ENCODE measurements around the gene EPS8. TPM values are rescaled to one million over a fixed set of nuclear protein-coding genes. Genes with fewer than 3 reads are reported as not detected.

Gene EPS8
- polyA plus RNA-seq, 1 of the 3 experiments (the other 2 are of a cell fraction): 19.8 TPM

GRCh38 chr12:15670756-15671155 is 118.4 kb downstream of the EPS8 start (continued):
- TF ChIP-seq RXRA (IDR thresholded peaks at IDR 0.05; ENCODE audit: borderline replicate concordance, low read depth) (no peak), POLR2AphosphoS5 (IDR thresholded peaks at IDR 0.05; ENCODE audit: low read depth, low read length) (no peak), PBX3 (IDR thresholded peaks at IDR 0.05) (no peak)

- Histone ChIP-seq H3K9ac (no peak overlapping the region), H3F3A (replicated peaks; ENCODE audit: insufficient read depth) (peaks cover 14% of the 10 kb centered on the region), H3K79me2 (ENCODE audit: insufficient read depth) (no peaks in the 10 kb centered on the region; the same call in 1 of the 2 replicates), H3K36me3 (replicated peaks in 1 of 2; ENCODE audit: control insufficient read depth in 1 of 2, insufficient read depth in 2 of 2, low read length in 1 of 2) (peaks cover 0 to 22% of the 10 kb centered on the region in 2 experiments), H2AFZ (ENCODE audit: low read depth) (no peak overlapping the region), H3K27ac (ENCODE audit: low read depth in 2 of 2, low read length in 1 of 2) (0 out of 4 replicates have a peak overlapping the region, but pooled peaks of 1 of the 2 experiments have one; percentile 5), H3K4me2 (no peak overlapping the region), H3K4me1 (ENCODE audit: control insufficient read depth in 1 of 2, insufficient read depth in 2 of 2, low read depth in 1 of 2, low read length in 1 of 2) (peaks cover 0 to 4% of the 10 kb centered on the region in 2 experiments; a peak in 1 of 4 replicates), H3K9me3 (no peaks in the 10 kb centered on the region), H3K27me3 (ENCODE audit: insufficient read depth) (no peaks in the 10 kb centered on the region), H3K4me3 (ENCODE audit: low read depth in 2 of 2, low read length in 1 of 2) (no peak overlapping the region), H4K20me1 (ENCODE audit: insufficient read depth) (no peaks in the 10 kb centered on the region), H3K9me2 (no peaks in the 10 kb centered on the region)
- DNase-seq: no peak
- ChIA-PET POLR2A (no interaction called here), CTCF (no interaction called here)
- TF ChIP-seq FOSL2 (IDR thresholded peaks at IDR 0.05; ENCODE audit: borderline replicate concordance, low read depth): 0 out of 2 replicates have a peak, but pooled peaks have one; percentile 3
- TF ChIP-seq USF1 (IDR thresholded peaks at IDR 0.05; ENCODE audit: borderline replicate concordance, low read depth): no peak
- 90% methylated on average over 3 of the region's 3 CpGs for WGBS (ENCODE audit: low lambda C conversion rate)
Observed at GRCh38 chr12:15669256-15669948, 119.8 kb downstream of the EPS8 start.

GRCh38 chr12:15664491-15664890 is 124.7 kb downstream of the EPS8 start:
- peaks cover 0 to 37% of the 10 kb centered on the region in 2 experiments for H3K36me3 ChIP-seq (replicated peaks in 1 of 2; ENCODE audit: control insufficient read depth in 1 of 2, insufficient read depth in 2 of 2, low read length in 1 of 2)
- no peak overlapping the region for H3K9ac ChIP-seq
- H3K4me1 ChIP-seq (ENCODE audit: control insufficient read depth in 1 of 2, insufficient read depth in 2 of 2, low read depth in 1 of 2, low read length in 1 of 2): peaks cover 0 to 19% of the 10 kb centered on the region in 2 experiments; a peak in 3 of 4 replicates
- no peak overlapping the region for H3K4me3 ChIP-seq (ENCODE audit: low read depth in 2 of 2, low read length in 1 of 2)
- H3K27ac ChIP-seq (ENCODE audit: low read depth in 2 of 2, low read length in 1 of 2): peak overlapping the region in 1 of 2 experiments; percentile 64; a peak in 2 of 4 replicates
- DNase-seq: no peak
- peak overlapping the region; percentile 16; the same call in 1 of the 2 replicates for H3K4me2 ChIP-seq
- ChIA-PET POLR2A (no interaction called here), CTCF (no interaction called here)
- 45% methylated on average over 5 of the region's 5 CpGs for WGBS (ENCODE audit: low lambda C conversion rate)
- H4K20me1 ChIP-seq (ENCODE audit: insufficient read depth): no peaks in the 10 kb centered on the region
- H3K9me3 ChIP-seq: no peaks in the 10 kb centered on the region
- no peak for TF ChIP-seq MEF2A (IDR thresholded peaks at IDR 0.05; ENCODE audit: borderline replicate concordance, low read depth)
- TF ChIP-seq FOSL2 (IDR thresholded peaks at IDR 0.05; ENCODE audit: borderline replicate concordance, low read depth): peak; percentile 73; the same call in 1 of the 2 replicates
- TF ChIP-seq NFIC (IDR thresholded peaks at IDR 0.05; ENCODE audit: borderline replicate concordance): 0 out of 2 replicates have a peak, but pooled peaks have one; percentile 5
- TF ChIP-seq TCF12 (IDR thresholded peaks at IDR 0.05): peak; percentile 32; the same call in 1 of the 2 replicates
- TF ChIP-seq JUND (IDR thresholded peaks at IDR 0.05): peak; percentile 52
- no peak for TF ChIP-seq EZH2phosphoT487 (IDR thresholded peaks at IDR 0.05; ENCODE audit: borderline replicate concordance, low read depth)
- peaks cover 34% of the 10 kb centered on the region for H3F3A ChIP-seq (replicated peaks; ENCODE audit: insufficient read depth)
- H3K27me3 ChIP-seq (ENCODE audit: insufficient read depth): no peaks in the 10 kb centered on the region
- H2AFZ ChIP-seq (ENCODE audit: low read depth): no peak overlapping the region
- H3K9me2 ChIP-seq: no peaks in the 10 kb centered on the region
- H3K79me2 ChIP-seq (ENCODE audit: insufficient read depth): no peaks in the 10 kb centered on the region

Measured in SK-N-SH (cell line).